Endothelial cell (in vitro differentiated cells): Measurements from ENCODE around the gene ANKAR. TPM values are rescaled to one million over a fixed set of nuclear protein-coding genes. Genes with fewer than 3 reads are reported as not detected.
"Not testable (repeated sequence)": the region's sequence is repeated elsewhere in the genome, so short reads cannot be mapped to it uniquely, and the experiment has no call there.

ENCODE experiments used
- DNase-seq: peaks from one replicate; pipeline ENCODE4 v3.0.0; 2021; ENCODE audit warnings: low spot score
- H3K27ac Mint-ChIP-seq: one replicate; pipeline ENCODE4 v1.8.0; 2021; ENCODE audit warnings: mixed read lengths, inconsistent platforms; ENCODE audit not compliant: unreplicated experiment
- H3K27me3 Mint-ChIP-seq: one replicate; pipeline ENCODE4 v1.8.0; 2021; ENCODE audit warnings: mild to moderate bottlenecking, moderate library complexity, mixed read lengths, inconsistent platforms; ENCODE audit not compliant: unreplicated experiment
- H3K36me3 Mint-ChIP-seq: one replicate; pipeline ENCODE4 v1.8.0; 2021; ENCODE audit warnings: mild to moderate bottlenecking, low read depth, mixed read lengths, inconsistent platforms; ENCODE audit not compliant: unreplicated experiment
- H3K4me1 Mint-ChIP-seq: one replicate; pipeline ENCODE4 v1.8.0; 2021; ENCODE audit warnings: mild to moderate bottlenecking, mixed read lengths, inconsistent platforms; ENCODE audit not compliant: unreplicated experiment
- H3K4me3 Mint-ChIP-seq: one replicate; pipeline ENCODE4 v1.8.0; 2021; ENCODE audit warnings: mild to moderate bottlenecking, mixed read lengths, inconsistent platforms; ENCODE audit not compliant: unreplicated experiment
- H3K9me3 Mint-ChIP-seq: one replicate; pipeline ENCODE4 v1.8.0; 2021; ENCODE audit warnings: mixed read lengths, inconsistent platforms; ENCODE audit not compliant: unreplicated experiment
- CTCF ChIP-seq: fragments of 200-600 bp; sonication (generic); IDR thresholded peaks from one replicate; pipeline ENCODE4 v1.5.0; 2021; ENCODE audit warnings: antibody characterized with exemption; ENCODE audit not compliant: unreplicated experiment
- total RNA-seq: library from RNA; stranded (reverse); fragmentation: NEBNext Ultra II Directional; extraction: Animal tissue kit (Norgen Biotek cat#: 25700); gene quantifications from one replicate; pipeline ENCODE4 v1.2.1, GENCODE V29; 2021; ENCODE audit not compliant: unreplicated experiment

The ANKAR gene
- total RNA-seq, 1 donor from 2014 or later, result 8.5 TPM

DNA sequence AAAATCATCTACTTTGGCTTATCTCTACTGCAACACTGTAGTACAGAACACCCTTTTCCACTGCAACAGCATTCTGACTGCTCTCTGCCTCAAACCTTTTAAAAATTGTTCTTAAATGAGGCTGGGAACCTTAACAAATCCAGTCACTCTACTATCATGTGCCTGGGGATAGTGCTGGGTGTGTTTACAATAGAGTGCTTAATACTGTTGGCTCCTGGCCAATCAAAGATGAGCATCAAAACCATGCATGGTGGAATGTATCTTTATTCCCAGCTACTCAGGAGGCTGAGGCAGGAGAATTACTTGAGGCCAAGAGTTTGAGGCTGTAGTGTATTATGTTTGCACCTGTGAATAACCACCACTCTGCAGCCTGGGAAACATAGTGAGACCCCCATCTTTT lies 7.4 kb downstream of the ANKAR start:
- Mint-ChIP-seq H3K4me1 (peaks cover 15% of the 10 kb centered on the region), H3K9me3 (no peaks in the 10 kb centered on the region), H3K4me3 (no peak overlapping the region), H3K27ac (no peak overlapping the region), H3K36me3 (peaks cover 13% of the 10 kb centered on the region), H3K27me3 (no peaks in the 10 kb centered on the region)
- no peak for TF ChIP-seq CTCF
- no peak for DNase-seq

DNA sequence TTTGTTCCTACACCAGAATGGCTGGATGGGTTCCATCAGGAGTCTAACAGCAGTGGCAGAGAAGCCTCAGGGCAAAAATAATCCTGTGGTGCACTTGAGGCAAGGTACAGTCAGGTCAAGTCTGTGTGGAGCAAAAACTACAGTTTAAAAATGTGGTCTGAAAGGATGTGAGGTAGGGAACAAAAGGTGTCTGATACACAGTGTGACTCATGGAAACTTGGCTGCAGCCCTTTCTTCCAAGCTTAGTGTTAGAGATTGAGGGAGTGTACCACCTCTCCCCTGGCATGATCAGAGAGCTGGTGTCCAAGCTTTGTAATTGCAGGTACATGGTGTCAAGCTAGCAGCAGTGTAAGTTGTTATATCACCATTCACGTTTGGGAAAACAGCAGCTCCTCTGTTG lies 8.9 kb downstream of the ANKAR start:
- Mint-ChIP-seq H3K27ac (no peak overlapping the region), H3K4me3 (no peak overlapping the region), H3K4me1 (peaks cover 15% of the 10 kb centered on the region), H3K27me3 (no peaks in the 10 kb centered on the region), H3K36me3 (peaks cover 5% of the 10 kb centered on the region), H3K9me3 (no peaks in the 10 kb centered on the region)
- no peak for DNase-seq
- no peak for TF ChIP-seq CTCF

GRCh38 chr2:189684811-189685210 lies 10.3 kb downstream of the ANKAR start:
- H3K27me3 Mint-ChIP-seq, result no peaks in the 10 kb centered on the region

GRCh38 chr2:189685540-189686229 lies 11.2 kb downstream of the ANKAR start:
- DNase-seq, result no peak
- H3K4me3 Mint-ChIP-seq, result no peak overlapping the region
- H3K27me3 Mint-ChIP-seq, result no peaks in the 10 kb centered on the region
- H3K4me1 Mint-ChIP-seq, result peaks cover 12% of the 10 kb centered on the region
- H3K27ac Mint-ChIP-seq, result peak overlapping the region; percentile 2
- no peak for TF ChIP-seq CTCF
- H3K36me3 Mint-ChIP-seq, result peaks cover 4% of the 10 kb centered on the region
- H3K9me3 Mint-ChIP-seq, result no peaks in the 10 kb centered on the region

More at GRCh38 chr2:189684811-189685210, 10.3 kb downstream of the ANKAR start:
- H3K9me3 Mint-ChIP-seq, result no peaks in the 10 kb centered on the region
- H3K4me1 Mint-ChIP-seq, result peaks cover 12% of the 10 kb centered on the region
- H3K27ac Mint-ChIP-seq, result no peak overlapping the region
- DNase-seq, result no peak
- H3K36me3 Mint-ChIP-seq, result no peaks in the 10 kb centered on the region
- H3K4me3 Mint-ChIP-seq, result no peak overlapping the region
- TF ChIP-seq CTCF, result no peak

DNA sequence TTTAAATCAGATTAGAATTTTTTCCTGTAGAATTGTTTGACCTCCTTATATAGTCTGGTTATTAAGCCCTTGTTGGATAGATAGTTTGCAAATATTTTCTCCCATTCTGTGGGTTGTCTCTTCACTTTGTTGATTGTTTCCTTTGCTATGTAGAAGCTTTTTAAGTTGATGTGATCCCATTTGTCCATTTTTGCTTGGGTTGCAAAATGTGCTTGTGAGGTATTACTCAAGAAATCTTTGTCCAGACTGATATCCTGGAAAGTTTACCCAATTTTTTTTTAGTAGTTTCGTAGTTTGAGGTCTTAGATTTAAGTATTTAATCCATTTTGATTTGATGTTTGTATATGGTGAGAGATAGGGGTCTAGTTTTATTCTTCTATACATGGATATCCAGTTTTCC lies 13.3 kb downstream of the ANKAR start:
- DNase-seq, H3K27ac Mint-ChIP-seq, H3K27me3 Mint-ChIP-seq, H3K4me3 Mint-ChIP-seq, H3K36me3 Mint-ChIP-seq, H3K9me3 Mint-ChIP-seq: not testable (repeated sequence)
- H3K4me1 Mint-ChIP-seq, result peaks cover 12% of the 10 kb centered on the region
